ENCODE data around the gene GAB3. TPM values are rescaled to one million over a fixed set of nuclear protein-coding genes. Genes with fewer than 3 reads are reported as not detected.

The GAB3 gene
- total and polyA plus RNA-seq, 4 donors, result 0.66 to 10.4 (median 1.6) TPM

DNA sequence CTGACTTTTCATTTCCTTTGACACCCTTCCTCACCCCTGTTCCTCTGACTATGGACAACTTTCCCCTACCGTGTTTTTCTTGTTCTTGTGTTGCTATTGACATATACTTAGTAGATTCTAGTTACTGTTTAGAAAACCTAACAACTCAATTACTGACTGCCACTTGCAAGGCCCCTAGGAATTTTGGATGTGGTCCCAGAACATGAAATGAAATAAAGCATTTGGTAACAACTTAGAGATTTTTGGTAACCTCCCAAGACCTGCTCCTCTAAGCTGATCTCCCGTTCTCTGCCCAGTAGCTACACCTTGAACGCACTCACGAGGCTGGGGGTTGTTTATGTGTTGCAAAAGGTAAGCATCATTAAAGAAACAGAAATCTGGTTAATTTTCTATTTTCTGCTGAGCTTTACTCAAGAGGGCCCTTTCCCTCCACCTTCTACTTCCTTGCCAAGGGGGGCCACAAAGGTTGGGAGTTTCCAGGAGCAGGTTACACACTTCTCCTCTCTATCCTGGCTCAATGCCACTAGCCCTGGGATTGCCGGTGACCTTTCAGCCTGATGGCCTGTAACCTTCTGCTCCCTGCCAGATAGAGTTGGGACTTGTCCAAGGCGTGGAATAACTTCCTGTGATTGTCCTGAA is 20.5 kb downstream of the GAB3 start (continued):
- TF ChIP-seq, protein P1, sequence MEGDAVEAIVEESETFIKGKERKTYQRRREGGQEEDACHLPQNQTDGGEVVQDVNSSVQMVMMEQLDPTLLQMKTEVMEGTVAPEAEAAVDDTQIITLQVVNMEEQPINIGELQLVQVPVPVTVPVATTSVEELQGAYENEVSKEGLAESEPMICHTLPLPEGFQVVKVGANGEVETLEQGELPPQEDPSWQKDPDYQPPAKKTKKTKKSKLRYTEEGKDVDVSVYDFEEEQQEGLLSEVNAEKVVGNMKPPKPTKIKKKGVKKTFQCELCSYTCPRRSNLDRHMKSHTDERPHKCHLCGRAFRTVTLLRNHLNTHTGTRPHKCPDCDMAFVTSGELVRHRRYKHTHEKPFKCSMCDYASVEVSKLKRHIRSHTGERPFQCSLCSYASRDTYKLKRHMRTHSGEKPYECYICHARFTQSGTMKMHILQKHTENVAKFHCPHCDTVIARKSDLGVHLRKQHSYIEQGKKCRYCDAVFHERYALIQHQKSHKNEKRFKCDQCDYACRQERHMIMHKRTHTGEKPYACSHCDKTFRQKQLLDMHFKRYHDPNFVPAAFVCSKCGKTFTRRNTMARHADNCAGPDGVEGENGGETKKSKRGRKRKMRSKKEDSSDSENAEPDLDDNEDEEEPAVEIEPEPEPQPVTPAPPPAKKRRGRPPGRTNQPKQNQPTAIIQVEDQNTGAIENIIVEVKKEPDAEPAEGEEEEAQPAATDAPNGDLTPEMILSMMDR (IDR thresholded peaks at IDR 0.05; ENCODE audit: low read depth, low read length, missing input control), result no peak
- TF ChIP-seq HNF4G (IDR thresholded peaks at IDR 0.05) (no peak), GABPA (IDR thresholded peaks at IDR 0.05 in 1 of 2, conservative IDR thresholded peaks at IDR 0.05 in 1 of 2) (no peak), HNF4A (conservative IDR thresholded peaks at IDR 0.05) (peak; percentile 37 to 42)
- TF ChIP-seq, protein P2, sequence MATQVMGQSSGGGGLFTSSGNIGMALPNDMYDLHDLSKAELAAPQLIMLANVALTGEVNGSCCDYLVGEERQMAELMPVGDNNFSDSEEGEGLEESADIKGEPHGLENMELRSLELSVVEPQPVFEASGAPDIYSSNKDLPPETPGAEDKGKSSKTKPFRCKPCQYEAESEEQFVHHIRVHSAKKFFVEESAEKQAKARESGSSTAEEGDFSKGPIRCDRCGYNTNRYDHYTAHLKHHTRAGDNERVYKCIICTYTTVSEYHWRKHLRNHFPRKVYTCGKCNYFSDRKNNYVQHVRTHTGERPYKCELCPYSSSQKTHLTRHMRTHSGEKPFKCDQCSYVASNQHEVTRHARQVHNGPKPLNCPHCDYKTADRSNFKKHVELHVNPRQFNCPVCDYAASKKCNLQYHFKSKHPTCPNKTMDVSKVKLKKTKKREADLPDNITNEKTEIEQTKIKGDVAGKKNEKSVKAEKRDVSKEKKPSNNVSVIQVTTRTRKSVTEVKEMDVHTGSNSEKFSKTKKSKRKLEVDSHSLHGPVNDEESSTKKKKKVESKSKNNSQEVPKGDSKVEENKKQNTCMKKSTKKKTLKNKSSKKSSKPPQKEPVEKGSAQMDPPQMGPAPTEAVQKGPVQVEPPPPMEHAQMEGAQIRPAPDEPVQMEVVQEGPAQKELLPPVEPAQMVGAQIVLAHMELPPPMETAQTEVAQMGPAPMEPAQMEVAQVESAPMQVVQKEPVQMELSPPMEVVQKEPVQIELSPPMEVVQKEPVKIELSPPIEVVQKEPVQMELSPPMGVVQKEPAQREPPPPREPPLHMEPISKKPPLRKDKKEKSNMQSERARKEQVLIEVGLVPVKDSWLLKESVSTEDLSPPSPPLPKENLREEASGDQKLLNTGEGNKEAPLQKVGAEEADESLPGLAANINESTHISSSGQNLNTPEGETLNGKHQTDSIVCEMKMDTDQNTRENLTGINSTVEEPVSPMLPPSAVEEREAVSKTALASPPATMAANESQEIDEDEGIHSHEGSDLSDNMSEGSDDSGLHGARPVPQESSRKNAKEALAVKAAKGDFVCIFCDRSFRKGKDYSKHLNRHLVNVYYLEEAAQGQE (IDR thresholded peaks at IDR 0.05), result no peak

DNA sequence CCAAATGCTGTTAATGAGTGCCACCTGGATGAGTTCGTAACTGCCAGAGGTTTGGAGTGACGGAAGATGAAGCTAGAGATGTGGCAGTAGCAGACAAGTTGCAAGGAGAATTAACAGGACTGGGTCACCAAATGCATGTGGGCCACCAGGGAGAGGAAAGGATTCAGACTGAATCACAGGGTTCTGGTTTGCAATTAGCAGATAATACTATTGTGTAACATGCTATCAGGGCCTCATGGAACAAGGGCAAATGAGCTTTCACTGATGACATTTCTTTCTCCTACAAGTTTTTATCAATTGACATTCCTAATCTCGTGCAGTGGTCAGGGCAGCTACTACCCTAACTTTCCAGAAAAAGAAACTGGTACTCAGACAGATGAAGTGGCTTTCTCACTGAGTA is 21.4 kb downstream of the GAB3 start:
- Histone ChIP-seq H3K27me3 (ENCODE audit: control insufficient read depth in 4 of 4, insufficient read depth in 4 of 4, low read length in 3 of 4) (no peaks in the 10 kb centered on the region), H3K4me1 (ENCODE audit: control insufficient read depth in 4 of 4, insufficient read depth in 4 of 4, low read length in 3 of 4) (peaks cover 5 to 24% (median 17%) of the 10 kb centered on the region in 4 donors), H3K4me3 (ENCODE audit: low read depth in 1 of 3, low read length in 3 of 3) (no peak overlapping the region), H3K9me3 (ENCODE audit: control insufficient read depth in 4 of 4, low read length in 3 of 4) (no peaks in the 10 kb centered on the region), H3K36me3 (ENCODE audit: control insufficient read depth in 4 of 4, insufficient read depth in 3 of 4, low read depth in 1 of 4, low read length in 3 of 4) (no peaks in the 10 kb centered on the region), H3K27ac (ENCODE audit: low read depth in 1 of 2, low read length in 2 of 2) (no peak overlapping the region), H3K9ac (ENCODE audit: low read depth in 1 of 2, low read length in 2 of 2) (no peak overlapping the region)
- 70% methylated on average over 3 of the region's 3 CpGs for WGBS
- no peak for DNase-seq (ENCODE audit: low spot score)
- no peak for TF ChIP-seq SP1 (IDR thresholded peaks at IDR 0.05)
- TF ChIP-seq, protein P3, sequence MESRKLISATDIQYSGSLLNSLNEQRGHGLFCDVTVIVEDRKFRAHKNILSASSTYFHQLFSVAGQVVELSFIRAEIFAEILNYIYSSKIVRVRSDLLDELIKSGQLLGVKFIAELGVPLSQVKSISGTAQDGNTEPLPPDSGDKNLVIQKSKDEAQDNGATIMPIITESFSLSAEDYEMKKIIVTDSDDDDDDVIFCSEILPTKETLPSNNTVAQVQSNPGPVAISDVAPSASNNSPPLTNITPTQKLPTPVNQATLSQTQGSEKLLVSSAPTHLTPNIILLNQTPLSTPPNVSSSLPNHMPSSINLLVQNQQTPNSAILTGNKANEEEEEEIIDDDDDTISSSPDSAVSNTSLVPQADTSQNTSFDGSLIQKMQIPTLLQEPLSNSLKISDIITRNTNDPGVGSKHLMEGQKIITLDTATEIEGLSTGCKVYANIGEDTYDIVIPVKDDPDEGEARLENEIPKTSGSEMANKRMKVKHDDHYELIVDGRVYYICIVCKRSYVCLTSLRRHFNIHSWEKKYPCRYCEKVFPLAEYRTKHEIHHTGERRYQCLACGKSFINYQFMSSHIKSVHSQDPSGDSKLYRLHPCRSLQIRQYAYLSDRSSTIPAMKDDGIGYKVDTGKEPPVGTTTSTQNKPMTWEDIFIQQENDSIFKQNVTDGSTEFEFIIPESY (IDR thresholded peaks at IDR 0.05), result no peak

DNA sequence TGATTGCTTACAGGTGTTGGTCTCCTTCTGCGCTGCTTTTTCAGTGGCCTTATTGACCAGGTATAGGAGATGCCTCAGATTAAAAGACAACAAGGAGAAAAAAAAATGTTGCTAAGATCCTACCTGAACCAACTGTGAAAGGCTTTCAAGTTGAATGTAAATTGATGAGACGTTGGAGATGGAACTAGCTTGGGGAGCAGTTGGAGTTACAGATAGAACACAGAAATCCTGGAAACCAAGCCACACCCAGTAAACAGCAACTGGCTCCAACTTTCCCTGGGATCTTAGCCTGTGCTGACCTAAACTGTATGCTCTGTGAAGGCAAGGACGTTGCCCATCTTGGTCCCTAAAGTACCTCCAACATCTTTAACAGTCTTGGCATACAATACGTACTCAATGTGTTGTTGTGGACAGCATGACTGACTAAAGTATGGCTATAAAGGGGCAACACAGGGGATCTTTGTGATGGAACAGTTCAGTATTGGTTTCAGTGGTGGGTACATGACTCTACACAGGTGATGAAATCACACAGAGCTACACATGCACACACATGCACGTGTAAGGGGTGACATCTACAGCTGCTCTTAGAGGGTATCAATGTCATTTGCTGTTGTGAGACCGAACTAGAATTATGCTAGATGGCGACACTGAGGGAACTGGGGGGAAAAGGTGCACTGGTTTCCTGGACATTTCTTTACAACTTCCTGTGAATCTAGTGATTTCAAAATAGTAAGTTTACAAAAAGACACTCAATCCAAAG is 22.3 kb downstream of the GAB3 start:
- Histone ChIP-seq H3K4me3 (ENCODE audit: low read depth in 1 of 3, low read length in 3 of 3) (no peak overlapping the region), H3K9ac (ENCODE audit: low read depth in 1 of 2, low read length in 2 of 2) (no peak overlapping the region), H3K36me3 (ENCODE audit: control insufficient read depth in 4 of 4, insufficient read depth in 3 of 4, low read depth in 1 of 4, low read length in 3 of 4) (no peaks in the 10 kb centered on the region), H3K27me3 (ENCODE audit: control insufficient read depth in 4 of 4, insufficient read depth in 4 of 4, low read length in 3 of 4) (no peaks in the 10 kb centered on the region), H3K9me3 (ENCODE audit: control insufficient read depth in 4 of 4, low read length in 3 of 4) (no peaks in the 10 kb centered on the region), H3K4me1 (ENCODE audit: control insufficient read depth in 4 of 4, insufficient read depth in 4 of 4, low read length in 3 of 4) (peaks cover 5 to 24% (median 17%) of the 10 kb centered on the region in 4 donors), H3K27ac (ENCODE audit: low read depth in 1 of 2, low read length in 2 of 2) (peak overlapping the region in 1 of 2 donors; percentile 6)
- no peak for DNase-seq (ENCODE audit: low spot score)
- 82% methylated on average over 7 of the region's 7 CpGs for WGBS
- TF ChIP-seq GABPA (IDR thresholded peaks at IDR 0.05 in 1 of 2, conservative IDR thresholded peaks at IDR 0.05 in 1 of 2) (no peak), JUND (IDR thresholded peaks at IDR 0.05) (no peak), FOXA1 (IDR thresholded peaks at IDR 0.05) (no peak), SP1 (IDR thresholded peaks at IDR 0.05) (no peak), HNF4A (conservative IDR thresholded peaks at IDR 0.05) (no peak), NR2F2 (IDR thresholded peaks at IDR 0.05) (no peak), FOXA2 (IDR thresholded peaks at IDR 0.05) (no peak), YY1 (IDR thresholded peaks at IDR 0.05) (no peak), RAD21 (IDR thresholded peaks at IDR 0.05) (no peak), TAF1 (conservative IDR thresholded peaks at IDR 0.05) (no peak), EGR1 (IDR thresholded peaks at IDR 0.05; ENCODE audit: low read depth in 2 of 2) (no peak)
- TF ChIP-seq, protein P4, sequence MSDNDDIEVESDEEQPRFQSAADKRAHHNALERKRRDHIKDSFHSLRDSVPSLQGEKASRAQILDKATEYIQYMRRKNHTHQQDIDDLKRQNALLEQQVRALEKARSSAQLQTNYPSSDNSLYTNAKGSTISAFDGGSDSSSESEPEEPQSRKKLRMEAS (IDR thresholded peaks at IDR 0.05), result no peak
- TF ChIP-seq, protein P1 (IDR thresholded peaks at IDR 0.05; ENCODE audit: low read depth, low read length, missing input control), result no peak
- TF ChIP-seq, protein P3 (IDR thresholded peaks at IDR 0.05), result no peak
